IPS-18c (cell line): Measurements from ENCODE around the gene SMOC2.
"Not testable (repeated sequence)": the region's sequence is repeated elsewhere in the genome, so short reads cannot be mapped to it uniquely, and the experiment has no call there.

Experiments
- H3K4me3 ChIP-seq: 2 replicates; pipeline ENCODE4 v1.7.0; 2013; ENCODE audit warnings: low read depth, mild to moderate bottlenecking, low read length, moderate library complexity; ENCODE audit not compliant: insufficient read depth
- H3K9me3 ChIP-seq: one replicate; pipeline ENCODE4 v1.6.1; 2013; ENCODE audit warnings: mild to moderate bottlenecking, low read length, moderate library complexity; ENCODE audit not compliant: control insufficient read depth, insufficient read depth

The SMOC2 gene

GRCh38 chr6:168699631-168700295 lies 258.8 kb downstream of the SMOC2 start:
- Histone ChIP-seq H3K9me3 (no peaks in the 10 kb centered on the region), H3K4me3 (no peak overlapping the region)

- H3K9me3 ChIP-seq: no peaks in the 10 kb centered on the region
- H3K4me3 ChIP-seq: no peak overlapping the region
Observed at GRCh38 chr6:168700880-168701279, 259.9 kb downstream of the SMOC2 start.

- H3K9me3 ChIP-seq: no peaks in the 10 kb centered on the region
- no peak overlapping the region for H3K4me3 ChIP-seq
Observed at GRCh38 chr6:168703990-168704389, 263.0 kb downstream of the SMOC2 start.

DNA sequence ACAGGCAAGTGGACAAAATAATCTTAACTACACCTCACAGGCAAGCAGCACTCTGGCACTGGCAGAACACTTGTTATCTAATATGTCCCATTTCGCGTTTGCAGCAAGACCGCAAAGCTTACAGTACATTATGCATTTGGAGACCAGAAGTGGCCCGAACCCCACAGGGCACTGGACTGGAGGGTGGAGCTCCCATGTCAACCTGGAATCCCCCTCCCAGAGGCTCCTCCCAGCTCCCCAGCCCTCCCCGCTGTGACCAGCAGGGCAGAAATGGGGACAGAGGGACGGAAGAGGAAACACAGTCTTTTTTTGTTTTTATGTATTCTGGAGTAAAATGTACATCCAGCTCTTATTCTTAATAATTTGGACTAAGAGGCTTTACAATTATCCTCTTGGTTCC lies 263.7 kb downstream of the SMOC2 start:
- Histone ChIP-seq H3K9me3 (no peaks in the 10 kb centered on the region), H3K4me3 (no peak overlapping the region)

DNA sequence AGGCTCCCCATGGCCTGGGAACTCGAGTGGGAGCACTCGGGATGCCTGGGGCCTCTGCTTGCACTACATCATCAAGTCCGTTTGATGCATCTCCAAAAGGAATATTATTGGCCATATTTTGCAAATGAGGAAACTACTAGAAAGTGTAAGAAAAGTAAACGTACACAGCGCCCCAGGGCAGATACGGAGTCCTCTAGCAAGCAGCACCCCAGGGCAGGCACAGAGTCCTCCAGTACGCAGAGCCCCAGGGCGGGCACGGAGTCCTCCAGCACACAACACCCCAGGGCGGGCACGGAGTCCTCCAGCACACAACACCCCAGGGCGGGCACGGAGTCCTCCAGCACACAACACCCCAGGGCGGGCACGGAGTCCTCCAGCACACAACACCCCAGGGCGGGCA lies 264.3 kb downstream of the SMOC2 start:
- not testable (repeated sequence) for H3K4me3 ChIP-seq

DNA sequence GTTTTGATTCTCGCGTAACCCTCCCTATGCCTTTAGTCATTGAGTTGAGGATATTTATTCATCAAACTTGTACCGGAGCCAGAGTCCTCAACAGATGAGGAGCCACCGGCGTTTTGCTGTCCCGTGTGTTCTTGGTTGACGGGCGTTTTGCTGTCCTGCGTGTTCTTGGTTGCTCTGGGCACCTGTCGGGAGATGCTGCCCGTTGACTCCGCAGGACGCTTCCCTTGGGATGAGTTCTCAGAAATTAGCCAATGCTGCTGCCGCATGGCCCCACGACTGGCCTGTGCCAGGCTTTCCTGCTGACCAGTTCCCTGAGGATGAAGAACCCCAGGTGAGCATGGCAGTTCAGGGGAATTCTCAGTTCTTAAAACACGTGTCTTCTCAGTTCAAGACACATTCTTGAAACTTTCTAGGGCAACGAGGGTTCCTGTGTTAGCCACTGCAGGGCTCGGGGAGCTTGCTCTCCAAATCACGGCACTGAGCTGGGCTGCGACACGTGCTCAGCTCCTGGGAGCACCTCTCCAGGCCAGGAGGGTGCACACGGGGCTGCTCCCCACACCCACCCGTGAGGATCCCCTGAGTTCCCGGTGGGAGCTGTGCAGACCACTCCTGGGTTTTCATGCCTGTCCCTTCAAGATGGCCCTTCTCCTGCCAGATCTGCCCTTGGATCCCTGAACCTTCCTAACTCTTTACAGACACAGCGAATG lies 265.6 kb downstream of the SMOC2 start:
- Histone ChIP-seq H3K9me3 (no peaks in the 10 kb centered on the region), H3K4me3 (no peak overlapping the region)

More for the DNA sequence above, 264.3 kb downstream of the SMOC2 start:
- not testable (repeated sequence) for H3K9me3 ChIP-seq

GRCh38 chr6:168708526-168708925 lies 267.5 kb downstream of the SMOC2 start:
- no peak overlapping the region for H3K4me3 ChIP-seq
- peaks cover 2% of the 10 kb centered on the region for H3K9me3 ChIP-seq

- peaks cover 6% of the 10 kb centered on the region for H3K9me3 ChIP-seq
- H3K4me3 ChIP-seq: no peak overlapping the region
Observed at GRCh38 chr6:168708984-168709383, 268.0 kb downstream of the SMOC2 start.

- Histone ChIP-seq H3K4me3 (no peak overlapping the region), H3K9me3 (peaks cover 6% of the 10 kb centered on the region)
Observed at GRCh38 chr6:168709390-168709789, 268.4 kb downstream of the SMOC2 start.

DNA sequence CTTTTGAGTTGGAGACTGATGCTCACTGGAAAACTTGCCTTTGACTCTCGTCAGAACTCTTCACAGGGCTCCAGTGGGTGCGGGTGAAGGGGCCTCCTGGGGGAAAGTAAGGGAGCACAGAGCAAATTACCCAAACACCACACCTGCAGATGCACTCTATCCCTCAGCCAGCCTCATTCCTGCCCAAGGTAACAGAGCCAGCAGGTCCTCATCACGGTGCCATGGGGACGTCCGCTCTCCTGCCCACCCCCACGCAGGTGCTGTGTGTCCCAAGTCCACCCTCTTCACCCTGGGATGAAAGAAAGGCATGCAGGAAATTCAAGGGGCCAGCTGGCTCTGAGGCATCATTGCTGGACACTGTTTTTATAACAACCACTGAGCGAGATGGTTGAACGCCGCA lies 269.0 kb downstream of the SMOC2 start:
- no peak overlapping the region for H3K4me3 ChIP-seq

GRCh38 chr6:168711049-168711640 lies 270.2 kb downstream of the SMOC2 start:
- Histone ChIP-seq H3K9me3 (peaks cover 14% of the 10 kb centered on the region), H3K4me3 (no peak overlapping the region)

More for the DNA sequence above, 269.0 kb downstream of the SMOC2 start:
- peaks cover 12% of the 10 kb centered on the region for H3K9me3 ChIP-seq

- H3K9me3 ChIP-seq: peaks cover 14% of the 10 kb centered on the region
- no peak overlapping the region for H3K4me3 ChIP-seq
Observed at GRCh38 chr6:168711666-168712300, 270.8 kb downstream of the SMOC2 start.

DNA sequence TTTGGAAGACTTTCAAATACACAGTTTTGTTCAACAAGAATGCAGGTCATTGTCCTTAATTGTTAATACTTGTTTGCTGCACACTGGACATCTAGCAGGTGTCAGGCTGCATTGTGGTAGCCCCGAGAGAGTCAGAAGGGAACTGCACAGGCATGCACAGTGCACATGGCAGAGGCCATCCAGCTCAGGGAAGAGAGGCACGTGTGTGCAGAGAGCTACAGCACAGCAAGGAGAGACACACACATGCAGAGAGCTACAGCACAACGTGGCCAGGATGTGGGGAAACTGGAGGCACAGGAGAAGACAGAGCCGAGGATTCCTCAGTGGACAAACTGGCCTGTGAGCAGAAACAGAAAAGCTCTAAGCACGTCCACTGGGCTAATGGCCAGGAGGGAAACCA lies 272.0 kb downstream of the SMOC2 start:
- H3K4me3 ChIP-seq: no peak overlapping the region
- peaks cover 14% of the 10 kb centered on the region for H3K9me3 ChIP-seq

DNA sequence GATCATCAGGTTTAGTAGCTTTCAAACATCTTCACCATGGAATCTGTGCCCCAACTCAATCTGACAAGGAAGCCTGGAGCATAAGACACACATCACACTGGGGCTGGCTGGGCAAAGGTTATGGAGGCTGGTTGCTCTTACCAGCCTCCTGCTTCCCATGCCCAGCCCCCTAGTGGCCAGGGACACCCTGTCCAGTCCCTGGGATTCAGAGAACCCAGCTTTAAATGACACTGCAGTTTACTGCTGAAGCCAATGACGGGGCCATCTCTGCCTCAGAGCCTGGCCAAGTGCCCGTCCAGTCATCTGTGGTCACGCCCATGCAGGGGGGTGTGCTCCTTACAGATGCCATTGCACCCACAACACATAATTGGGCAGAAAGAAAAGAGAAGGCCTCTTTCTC lies 272.9 kb downstream of the SMOC2 start:
- Histone ChIP-seq H3K9me3 (peaks cover 17% of the 10 kb centered on the region), H3K4me3 (no peak overlapping the region)

DNA sequence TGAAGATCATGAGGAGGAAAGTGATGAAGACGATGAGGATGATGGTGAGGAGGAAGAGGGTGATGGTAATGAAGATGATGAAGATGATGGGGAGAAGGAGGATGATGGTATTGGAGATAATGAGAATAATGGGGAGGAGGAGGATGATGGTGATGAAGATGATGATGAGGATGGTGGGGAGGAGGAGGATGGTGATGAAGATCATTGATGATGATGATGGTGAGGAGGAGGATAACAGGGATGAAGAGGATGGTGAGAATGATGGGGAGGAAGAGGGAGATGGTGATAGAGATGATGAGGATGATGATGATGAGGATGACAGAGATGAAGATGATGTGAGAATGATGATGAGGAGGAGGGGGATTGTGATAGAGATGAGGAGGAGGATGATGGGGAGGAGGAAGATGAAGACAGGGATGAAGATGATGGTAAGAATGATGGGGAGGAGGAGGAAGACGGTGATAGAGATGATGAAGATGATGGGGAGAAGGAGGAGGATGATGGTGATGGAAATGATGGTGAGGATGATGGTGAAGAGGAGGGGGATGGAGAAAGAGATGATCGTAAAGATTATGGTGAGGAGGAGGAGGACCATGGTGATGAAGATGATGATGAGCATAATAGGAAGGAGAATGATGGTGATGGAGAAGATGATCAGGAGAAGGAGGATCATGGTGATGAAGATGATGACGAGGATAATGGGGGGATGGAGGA lies 273.7 kb downstream of the SMOC2 start:
- Histone ChIP-seq H3K9me3 (peaks cover 20% of the 10 kb centered on the region), H3K4me3 (no peak overlapping the region)

DNA sequence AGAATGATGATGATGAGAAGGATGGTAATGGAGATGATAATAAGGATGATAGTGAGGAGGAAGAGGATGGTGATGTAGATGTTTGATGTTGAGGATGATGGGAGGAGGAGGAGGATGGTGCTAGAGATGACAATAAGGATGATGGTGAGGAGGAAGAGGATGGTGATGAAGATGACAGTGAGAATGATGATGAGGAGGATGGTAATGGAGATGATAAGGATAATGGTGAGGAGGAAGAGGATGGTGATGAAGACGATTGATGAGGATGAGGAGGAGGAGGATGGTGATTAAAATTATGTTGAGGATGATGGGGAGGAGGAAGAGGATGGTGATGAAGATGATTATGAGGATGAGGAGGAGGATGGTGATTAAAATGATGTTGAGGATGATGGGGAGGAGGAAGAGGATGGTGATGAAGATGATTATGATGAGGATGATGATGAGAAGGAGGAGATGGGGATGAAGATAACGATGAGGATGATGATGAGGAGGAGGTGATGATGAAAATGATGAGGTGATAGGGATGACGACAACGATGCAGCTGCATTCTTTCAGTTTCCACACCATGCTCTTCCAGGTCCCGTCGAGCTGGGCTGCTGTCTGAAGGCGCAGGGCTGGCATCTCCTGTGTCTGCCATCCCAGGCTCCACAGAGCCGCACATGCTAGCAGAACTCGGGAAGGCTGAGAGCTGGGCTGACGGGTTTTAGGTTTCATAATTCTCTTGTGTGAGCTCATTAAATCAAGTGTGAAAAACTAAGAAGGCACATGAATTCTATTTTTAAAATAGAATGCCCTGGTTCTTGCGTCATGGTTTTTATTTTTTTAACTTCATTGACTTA lies 274.9 kb downstream of the SMOC2 start:
- Histone ChIP-seq H3K4me3 (no peak overlapping the region), H3K9me3 (peaks cover 28% of the 10 kb centered on the region)

GRCh38 chr6:168716581-168716980 lies 275.6 kb downstream of the SMOC2 start:
- Histone ChIP-seq H3K9me3 (peaks cover 28% of the 10 kb centered on the region), H3K4me3 (no peak overlapping the region)
